T-helper 1 cell treated with Interleukin-12 subunit alpha and Interleukin-12 subunit beta and Interleukin-4 antibody, amounts not matched to agents 30 μg/mL and 1 μg/mL, for 36 hours (primary cell): Measurements from ENCODE around the gene GPSM1.

Experiments used
- H3K27ac Mint-ChIP-seq: one replicate; pipeline ENCODE4 v1.8.0; 2021; ENCODE audit warnings: mild to moderate bottlenecking, mixed read lengths
- H3K27me3 Mint-ChIP-seq: one replicate; pipeline ENCODE4 v1.8.0; 2021; ENCODE audit warnings: low read depth, mixed read lengths
- H3K36me3 Mint-ChIP-seq: one replicate; pipeline ENCODE4 v1.8.0; 2021; ENCODE audit warnings: low read depth, mixed read lengths
- H3K4me1 Mint-ChIP-seq: one replicate; pipeline ENCODE4 v1.8.0; 2021; ENCODE audit warnings: low read depth, mixed read lengths
- H3K4me3 Mint-ChIP-seq: one replicate; pipeline ENCODE4 v1.8.0; 2021; ENCODE audit warnings: mild to moderate bottlenecking, moderate library complexity, mixed read lengths
- H3K9me3 Mint-ChIP-seq: one replicate; pipeline ENCODE4 v1.8.0; 2021; ENCODE audit warnings: mixed read lengths

Gene GPSM1

DNA sequence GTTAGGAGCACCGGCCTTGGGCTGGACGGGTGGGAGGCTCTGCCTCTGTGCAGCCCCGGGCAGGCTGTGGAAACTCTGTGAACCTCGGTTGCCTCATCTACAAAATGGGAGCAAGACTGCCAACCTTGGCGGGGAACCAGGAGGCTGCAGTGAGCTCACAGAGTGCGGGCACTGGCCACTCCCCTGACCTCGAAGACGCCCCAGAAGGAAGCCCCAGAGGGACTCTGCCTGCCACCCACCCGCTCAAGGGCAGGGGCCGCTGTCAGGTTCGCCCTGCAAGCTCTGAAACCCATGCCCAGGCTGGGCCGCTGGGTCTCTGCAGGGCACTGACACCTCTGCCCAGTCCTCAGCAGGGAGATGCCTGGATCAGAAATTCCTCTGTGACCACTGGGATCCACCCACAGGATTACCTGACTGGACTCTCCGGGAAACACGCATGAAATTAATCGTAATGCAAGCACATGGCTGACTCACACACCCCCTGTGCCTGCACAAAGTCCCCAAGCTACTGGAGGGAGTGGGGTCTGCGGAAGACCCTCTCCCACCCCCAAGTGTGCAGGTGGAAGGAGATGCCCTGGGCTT is 30.8 kb upstream of the GPSM1 start:
- H3K4me1 Mint-ChIP-seq, result no peaks in the 10 kb centered on the region
- H3K4me3 Mint-ChIP-seq, result no peak overlapping the region
- H3K27ac Mint-ChIP-seq, result no peak overlapping the region
- no peaks in the 10 kb centered on the region for H3K9me3 Mint-ChIP-seq
- no peaks in the 10 kb centered on the region for H3K27me3 Mint-ChIP-seq
- no peaks in the 10 kb centered on the region for H3K36me3 Mint-ChIP-seq

DNA sequence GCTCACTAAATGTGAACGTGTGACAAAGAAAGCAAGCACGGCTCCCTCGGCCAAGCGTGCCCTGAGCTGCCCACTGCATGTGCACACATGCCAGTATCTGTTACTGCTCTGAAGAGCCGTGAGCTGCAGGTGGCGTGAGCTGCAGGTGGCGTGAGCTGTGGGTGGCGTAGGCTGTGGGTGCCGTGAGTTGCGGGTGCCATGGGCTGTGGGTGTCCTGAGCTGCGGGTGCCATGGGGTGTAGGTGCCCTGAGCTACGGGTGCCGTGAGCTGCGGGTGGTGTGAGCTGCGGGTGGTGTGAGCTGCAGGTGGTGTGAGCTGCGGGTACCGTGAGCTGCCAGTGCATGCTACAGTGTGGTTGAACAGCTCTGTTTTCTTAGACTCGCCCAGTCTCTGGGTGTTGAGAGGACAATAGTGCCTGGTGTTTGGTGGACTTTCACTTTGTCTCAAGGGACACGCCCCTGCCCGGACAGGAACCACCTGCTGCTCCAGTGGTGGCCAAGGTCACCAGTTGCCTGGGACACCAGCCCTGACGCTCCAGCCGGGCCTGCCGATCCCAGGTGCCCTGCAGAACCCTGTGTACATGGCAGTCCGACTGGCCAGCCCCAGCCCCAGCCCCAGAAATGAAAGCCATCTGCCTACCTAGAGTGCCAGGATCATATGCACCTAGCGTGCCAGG is 30.2 kb upstream of the GPSM1 start:
- Mint-ChIP-seq H3K9me3 (no peaks in the 10 kb centered on the region), H3K36me3 (no peaks in the 10 kb centered on the region), H3K4me1 (no peaks in the 10 kb centered on the region), H3K27me3 (no peaks in the 10 kb centered on the region), H3K4me3 (no peak overlapping the region), H3K27ac (no peak overlapping the region)

DNA sequence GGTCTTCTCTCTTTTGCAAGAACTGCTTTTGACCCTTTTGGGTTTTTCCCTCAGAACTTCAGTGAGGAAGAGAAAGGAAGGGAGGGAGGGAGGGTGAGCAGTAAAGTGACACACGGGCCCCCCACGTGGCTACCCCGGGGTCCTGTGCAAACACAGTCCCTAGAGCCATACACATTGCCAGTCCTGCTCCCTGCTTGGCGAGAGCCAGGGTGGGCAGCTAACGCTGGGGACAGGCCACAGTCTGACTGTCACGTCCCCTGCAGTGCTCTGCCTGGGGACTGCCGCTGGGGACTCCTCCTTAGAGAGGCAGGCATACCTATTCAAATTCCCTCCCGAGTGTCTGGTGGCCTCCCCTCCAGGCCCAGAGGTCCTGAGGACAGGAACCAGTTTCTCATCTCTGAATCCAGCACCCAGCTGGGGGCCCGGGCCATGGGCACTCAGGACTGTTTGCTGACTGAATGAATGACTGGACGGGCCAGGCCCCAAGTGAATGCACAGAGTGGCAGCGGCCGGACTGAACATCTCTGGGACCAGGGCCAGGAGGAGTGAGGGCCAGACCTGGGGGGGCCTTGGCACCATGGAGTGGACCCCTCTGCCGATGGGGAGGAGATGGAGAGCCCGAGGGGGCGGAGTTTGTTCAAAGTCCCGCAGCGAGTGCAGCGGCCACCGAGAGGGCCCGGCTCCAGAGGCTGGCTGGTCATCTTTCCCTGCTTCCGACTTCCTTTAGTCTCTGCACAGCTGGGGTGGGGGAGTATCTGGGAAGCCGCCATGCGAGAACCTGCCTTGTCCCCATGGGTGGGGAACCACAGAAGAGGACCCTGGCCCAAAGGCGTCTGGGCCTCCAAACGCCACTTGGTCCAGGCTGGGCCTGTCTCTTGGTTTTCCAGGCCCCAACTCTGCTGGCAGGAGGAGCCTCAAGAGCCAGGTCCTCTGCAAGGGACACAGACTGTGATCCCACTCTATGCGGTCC is 29.3 kb upstream of the GPSM1 start:
- no peaks in the 10 kb centered on the region for H3K9me3 Mint-ChIP-seq
- no peaks in the 10 kb centered on the region for H3K36me3 Mint-ChIP-seq
- no peak overlapping the region for H3K4me3 Mint-ChIP-seq
- H3K4me1 Mint-ChIP-seq, result no peaks in the 10 kb centered on the region
- no peaks in the 10 kb centered on the region for H3K27me3 Mint-ChIP-seq
- H3K27ac Mint-ChIP-seq, result no peak overlapping the region

DNA sequence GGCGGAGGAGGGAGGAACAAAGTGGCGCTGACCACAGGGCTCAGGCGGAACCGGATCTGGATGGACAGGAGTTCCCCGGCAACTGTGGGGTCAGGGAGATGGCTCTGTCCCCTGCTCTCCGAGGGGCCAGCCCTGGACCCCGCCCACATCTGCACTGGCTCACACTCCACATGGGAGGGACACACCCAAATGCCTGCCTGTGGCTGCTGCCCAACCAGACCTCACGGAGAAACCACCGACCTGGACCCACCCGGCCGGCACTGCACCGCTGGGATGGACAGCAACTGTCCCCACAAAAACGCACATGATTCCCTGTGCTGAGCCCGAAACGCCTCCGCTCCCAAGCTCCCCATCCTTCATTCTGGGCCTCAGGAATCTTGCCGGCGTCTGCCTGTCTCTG is 28.2 kb upstream of the GPSM1 start:
- Mint-ChIP-seq H3K9me3 (no peaks in the 10 kb centered on the region), H3K27ac (no peak overlapping the region), H3K4me1 (no peaks in the 10 kb centered on the region), H3K4me3 (no peak overlapping the region), H3K36me3 (no peaks in the 10 kb centered on the region), H3K27me3 (no peaks in the 10 kb centered on the region)

DNA sequence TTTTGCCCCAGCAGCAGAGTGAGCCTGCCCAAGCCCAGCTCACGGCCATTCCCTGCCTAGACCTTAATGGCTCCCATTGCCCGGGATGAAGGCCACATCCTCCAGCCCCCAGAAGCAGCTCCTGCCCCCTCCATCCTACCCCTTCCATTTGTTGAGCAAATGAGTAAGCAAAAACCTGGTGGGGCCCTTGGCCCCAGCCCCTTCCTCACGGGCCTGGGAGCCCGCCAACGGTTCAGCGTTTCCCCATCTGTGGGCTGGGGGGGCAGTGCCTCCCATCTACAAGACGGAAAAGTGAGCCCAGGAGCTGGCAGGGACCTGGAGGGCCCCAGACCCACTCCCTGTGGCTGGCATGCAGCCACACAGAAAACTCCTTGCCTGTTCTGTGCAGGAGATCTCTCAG is 27.8 kb upstream of the GPSM1 start:
- Mint-ChIP-seq H3K9me3 (no peaks in the 10 kb centered on the region), H3K27me3 (no peaks in the 10 kb centered on the region), H3K4me3 (no peak overlapping the region), H3K27ac (no peak overlapping the region), H3K4me1 (no peaks in the 10 kb centered on the region), H3K36me3 (no peaks in the 10 kb centered on the region)

DNA sequence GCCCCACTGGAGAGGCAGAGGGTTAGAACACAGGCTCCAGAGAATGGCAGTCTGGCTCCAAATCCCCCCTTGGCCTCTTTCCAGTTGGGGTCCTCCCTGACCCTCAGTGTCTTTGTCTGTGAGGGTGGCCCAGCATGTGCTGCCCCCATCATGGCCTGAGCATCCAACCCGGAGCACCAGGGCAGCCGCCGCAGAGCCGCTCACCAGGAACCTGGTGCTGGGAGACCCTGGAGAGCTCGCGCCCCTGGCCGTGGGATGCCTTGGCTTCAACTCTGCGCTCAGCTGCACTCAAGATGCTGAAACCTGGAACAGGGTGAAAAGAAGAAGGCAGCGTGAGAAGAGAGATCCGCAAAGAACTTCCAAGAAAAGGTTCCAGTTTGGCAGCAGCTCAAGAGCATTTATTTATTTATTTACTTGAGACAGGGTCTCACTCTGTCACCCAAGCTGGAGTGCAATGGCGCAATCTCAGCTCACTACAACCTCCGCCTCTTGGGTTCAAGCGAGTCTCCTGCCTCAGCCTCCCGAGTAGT is 27.3 kb upstream of the GPSM1 start:
- Mint-ChIP-seq H3K9me3 (no peaks in the 10 kb centered on the region), H3K27me3 (no peaks in the 10 kb centered on the region), H3K4me1 (no peaks in the 10 kb centered on the region), H3K27ac (no peak overlapping the region), H3K4me3 (no peak overlapping the region), H3K36me3 (no peaks in the 10 kb centered on the region)

DNA sequence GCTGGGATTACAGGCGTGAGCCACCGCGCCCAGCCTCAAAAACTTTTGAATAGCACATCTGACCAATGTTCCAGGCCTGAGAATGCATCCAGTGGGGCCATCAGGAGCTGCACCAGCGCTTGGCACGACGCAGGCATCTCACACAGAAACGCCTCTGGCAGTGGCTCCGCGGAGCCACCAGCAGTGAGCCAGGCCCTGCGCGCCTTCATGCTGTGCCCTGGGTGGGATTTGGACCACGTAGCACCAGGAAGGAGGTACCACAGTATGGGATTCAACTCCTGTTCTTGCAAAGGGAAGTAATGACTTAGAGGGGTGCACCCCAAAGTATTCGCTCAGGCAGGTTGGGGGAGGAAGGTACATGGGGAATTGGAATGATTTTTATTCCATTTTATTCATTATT is 26.5 kb upstream of the GPSM1 start:
- Mint-ChIP-seq H3K4me3 (no peak overlapping the region), H3K4me1 (no peaks in the 10 kb centered on the region), H3K9me3 (no peaks in the 10 kb centered on the region), H3K27me3 (no peaks in the 10 kb centered on the region), H3K36me3 (no peaks in the 10 kb centered on the region), H3K27ac (no peak overlapping the region)

DNA sequence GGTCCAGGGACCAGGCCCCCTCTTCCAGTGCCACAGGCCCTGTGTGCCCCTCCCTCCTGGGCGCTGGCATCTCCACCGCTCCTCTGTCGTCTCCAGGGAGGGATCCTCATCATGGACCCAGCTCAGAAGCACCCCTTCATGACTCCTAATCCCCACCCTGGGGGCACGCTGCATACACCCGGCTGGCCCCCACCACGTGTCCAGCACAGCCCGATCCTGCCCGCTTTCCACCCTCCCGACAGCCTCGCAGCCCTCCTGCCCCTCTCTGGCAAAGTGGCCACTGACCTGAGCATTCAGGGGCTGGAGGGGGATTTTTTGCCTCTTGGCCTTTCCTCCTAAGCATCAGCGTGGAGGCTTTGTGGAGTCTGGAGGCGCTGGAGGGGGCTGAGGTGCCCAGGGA is 24.8 kb upstream of the GPSM1 start:
- no peaks in the 10 kb centered on the region for H3K4me1 Mint-ChIP-seq
- H3K36me3 Mint-ChIP-seq, result no peaks in the 10 kb centered on the region
- no peaks in the 10 kb centered on the region for H3K9me3 Mint-ChIP-seq

DNA sequence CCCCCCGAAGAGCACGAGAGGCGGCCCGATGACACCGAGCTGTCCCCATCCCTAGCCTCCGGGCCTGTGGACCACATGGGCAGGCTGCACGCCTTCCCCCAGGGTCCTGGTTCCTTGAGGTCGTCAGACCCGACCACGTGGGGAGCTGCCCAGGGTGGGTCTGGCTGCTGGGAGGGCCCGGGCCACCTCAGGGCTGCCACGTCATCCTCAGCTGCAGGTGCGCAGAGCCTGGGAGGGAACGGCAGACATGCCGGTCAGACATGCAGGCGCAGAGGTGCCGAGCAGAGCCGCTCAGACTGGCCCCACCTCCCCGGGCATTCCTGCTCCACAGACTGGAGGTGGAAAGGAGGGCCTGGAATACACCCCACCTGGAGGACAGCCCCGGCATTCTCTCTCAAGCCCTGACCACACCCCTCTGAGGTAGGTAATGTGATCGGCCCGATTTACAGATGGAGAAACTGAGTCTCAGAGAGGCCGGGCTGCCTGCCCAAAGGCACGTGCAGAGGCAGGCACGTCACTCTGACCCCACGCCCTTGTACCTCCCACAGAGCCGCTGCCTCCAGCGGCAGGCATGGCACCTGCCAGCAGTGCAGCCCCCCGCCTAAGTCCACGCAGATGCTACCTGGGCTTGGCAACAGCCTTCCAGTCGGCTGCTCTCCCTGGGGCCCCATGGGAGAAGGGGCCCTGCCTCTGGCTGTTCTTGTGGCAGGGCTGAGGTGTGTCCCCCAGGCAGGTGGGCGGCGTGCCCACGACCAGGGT is 24.1 kb upstream of the GPSM1 start:
- no peaks in the 10 kb centered on the region for H3K9me3 Mint-ChIP-seq
- no peak overlapping the region for H3K27ac Mint-ChIP-seq
- H3K4me1 Mint-ChIP-seq, result no peaks in the 10 kb centered on the region
- no peaks in the 10 kb centered on the region for H3K36me3 Mint-ChIP-seq
- H3K4me3 Mint-ChIP-seq, result no peak overlapping the region
- peaks cover 3% of the 10 kb centered on the region for H3K27me3 Mint-ChIP-seq

More for the DNA sequence above, 24.8 kb upstream of the GPSM1 start:
- peaks cover 3% of the 10 kb centered on the region for H3K27me3 Mint-ChIP-seq
- H3K27ac Mint-ChIP-seq, result no peak overlapping the region
- no peak overlapping the region for H3K4me3 Mint-ChIP-seq

DNA sequence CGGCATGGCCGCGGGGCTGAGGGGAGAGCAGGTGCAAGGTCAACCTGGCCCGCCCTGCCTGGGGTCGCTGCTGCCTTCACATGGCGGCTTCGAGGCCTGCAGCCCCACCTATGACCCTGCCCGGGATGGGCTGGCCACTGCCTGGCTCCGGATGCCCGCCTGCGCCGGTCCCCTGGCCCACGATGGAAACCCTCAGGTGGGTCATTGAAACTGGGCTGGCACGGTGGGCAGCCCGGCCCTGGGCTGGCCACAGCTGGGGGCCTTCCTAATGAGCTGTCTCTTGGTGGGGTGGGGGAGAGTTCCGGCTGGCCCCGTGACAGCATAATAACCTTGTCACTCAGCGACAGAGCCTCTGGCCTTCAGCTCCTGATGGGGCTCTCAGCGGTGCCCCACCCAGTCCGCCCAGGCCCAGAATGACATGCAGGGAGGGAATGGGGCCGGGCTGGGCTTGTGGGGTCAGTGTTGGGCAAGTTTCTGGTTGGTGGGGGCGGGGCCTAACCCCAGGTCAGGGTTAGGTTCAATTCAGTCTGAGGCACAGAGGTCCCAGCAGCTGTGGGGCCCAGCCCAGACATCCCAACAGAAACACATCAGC is 23.4 kb upstream of the GPSM1 start, which contains the start of gene CCDC187:
Gene CCDC187, minus strand, starts transcription at position 270 of the 592 bp plus-strand sequence. Its CDS starts 264 bp downstream, at position 6.
- Mint-ChIP-seq H3K9me3 (no peaks in the 10 kb centered on the region), H3K36me3 (no peaks in the 10 kb centered on the region), H3K4me1 (no peaks in the 10 kb centered on the region), H3K4me3 (no peak within 1 kb of the TSS), H3K27me3 (peaks cover 3% of the 10 kb centered on the region), H3K27ac (no peak within 1 kb of the TSS)

DNA sequence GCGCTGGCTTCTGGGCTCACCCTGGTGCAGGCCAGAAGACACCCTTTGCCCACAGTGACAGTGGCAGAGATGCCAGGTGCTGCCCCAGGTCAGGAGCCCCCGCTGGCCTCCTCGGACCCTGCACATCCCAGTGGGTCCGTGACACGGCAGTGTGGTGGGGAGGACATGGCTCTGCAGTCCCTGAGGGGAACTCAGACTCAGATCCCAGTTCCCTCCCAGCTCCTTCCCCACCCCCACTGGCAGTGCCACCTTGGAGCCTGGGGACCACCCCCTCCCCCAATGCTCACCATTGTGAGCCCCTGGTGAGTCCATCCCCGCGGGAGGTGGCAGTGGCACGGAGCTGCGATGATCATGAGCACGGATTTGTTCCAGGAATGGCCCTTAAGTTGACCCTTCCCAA is 22.9 kb upstream of the GPSM1 start:
- peaks cover 3% of the 10 kb centered on the region for H3K27me3 Mint-ChIP-seq
- no peaks in the 10 kb centered on the region for H3K4me1 Mint-ChIP-seq
- H3K9me3 Mint-ChIP-seq, result no peaks in the 10 kb centered on the region
- H3K4me3 Mint-ChIP-seq, result no peak overlapping the region
- no peak overlapping the region for H3K27ac Mint-ChIP-seq
- no peaks in the 10 kb centered on the region for H3K36me3 Mint-ChIP-seq

DNA sequence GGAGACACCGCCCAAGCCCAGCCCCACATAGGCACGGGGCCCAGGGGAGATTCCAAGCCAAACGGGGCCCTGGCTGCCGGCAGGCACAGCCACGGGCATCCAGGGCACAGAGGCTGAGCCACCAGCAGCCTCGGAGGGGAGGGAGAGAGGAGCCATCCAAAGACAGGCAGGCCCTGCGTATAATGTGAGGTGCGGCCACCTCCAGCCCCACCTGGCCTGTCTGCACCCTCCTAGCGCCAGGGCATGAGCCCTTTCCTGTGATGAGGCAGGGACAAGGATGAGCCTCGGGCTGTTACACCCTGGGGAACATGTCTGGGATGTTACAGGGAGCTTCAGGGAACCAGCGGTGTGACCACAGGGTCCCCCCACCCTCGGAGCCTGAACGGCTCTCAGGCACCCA is 22.4 kb upstream of the GPSM1 start:
- no peak overlapping the region for H3K27ac Mint-ChIP-seq
- H3K36me3 Mint-ChIP-seq, result no peaks in the 10 kb centered on the region
- no peaks in the 10 kb centered on the region for H3K9me3 Mint-ChIP-seq
- H3K4me1 Mint-ChIP-seq, result no peaks in the 10 kb centered on the region
- peaks cover 3% of the 10 kb centered on the region for H3K27me3 Mint-ChIP-seq
- H3K4me3 Mint-ChIP-seq, result no peak overlapping the region

DNA sequence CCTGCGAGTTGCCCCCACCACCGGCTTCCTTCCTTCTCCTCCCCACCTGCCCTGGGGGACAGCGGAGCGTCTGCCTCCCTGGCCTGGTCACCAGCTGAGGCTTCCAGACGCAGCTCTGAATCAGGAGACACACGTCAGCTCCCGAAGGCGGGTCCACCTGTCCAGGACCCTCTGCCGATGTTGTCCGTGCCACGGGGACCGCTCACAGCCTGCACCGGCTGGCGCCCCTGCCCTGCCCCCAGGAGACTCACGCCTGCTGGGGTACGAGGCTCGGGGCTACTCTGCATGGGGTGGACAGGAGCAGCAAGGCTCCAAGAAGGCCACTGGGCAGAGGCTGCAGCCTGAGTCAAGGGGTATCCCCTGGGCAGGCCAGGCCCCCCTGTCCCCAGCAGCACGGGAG is 21.5 kb upstream of the GPSM1 start:
- no peaks in the 10 kb centered on the region for H3K4me1 Mint-ChIP-seq
- no peaks in the 10 kb centered on the region for H3K9me3 Mint-ChIP-seq
- H3K27ac Mint-ChIP-seq, result no peak overlapping the region
- no peaks in the 10 kb centered on the region for H3K36me3 Mint-ChIP-seq
- H3K4me3 Mint-ChIP-seq, result no peak overlapping the region
- H3K27me3 Mint-ChIP-seq, result peaks cover 3% of the 10 kb centered on the region
